ENCODE data around the gene HCN2. TPM values are rescaled to one million over a fixed set of nuclear protein-coding genes. Genes with fewer than 3 reads are reported as not detected.

Gene HCN2
- total and polyA plus RNA-seq, 9 of the 15 experiments (the other 6 are each of a cell fraction or from before 2014, with no cell fraction given), result 0.29 to 4.2 (median 0.82) TPM; not detected in 2

DNA sequence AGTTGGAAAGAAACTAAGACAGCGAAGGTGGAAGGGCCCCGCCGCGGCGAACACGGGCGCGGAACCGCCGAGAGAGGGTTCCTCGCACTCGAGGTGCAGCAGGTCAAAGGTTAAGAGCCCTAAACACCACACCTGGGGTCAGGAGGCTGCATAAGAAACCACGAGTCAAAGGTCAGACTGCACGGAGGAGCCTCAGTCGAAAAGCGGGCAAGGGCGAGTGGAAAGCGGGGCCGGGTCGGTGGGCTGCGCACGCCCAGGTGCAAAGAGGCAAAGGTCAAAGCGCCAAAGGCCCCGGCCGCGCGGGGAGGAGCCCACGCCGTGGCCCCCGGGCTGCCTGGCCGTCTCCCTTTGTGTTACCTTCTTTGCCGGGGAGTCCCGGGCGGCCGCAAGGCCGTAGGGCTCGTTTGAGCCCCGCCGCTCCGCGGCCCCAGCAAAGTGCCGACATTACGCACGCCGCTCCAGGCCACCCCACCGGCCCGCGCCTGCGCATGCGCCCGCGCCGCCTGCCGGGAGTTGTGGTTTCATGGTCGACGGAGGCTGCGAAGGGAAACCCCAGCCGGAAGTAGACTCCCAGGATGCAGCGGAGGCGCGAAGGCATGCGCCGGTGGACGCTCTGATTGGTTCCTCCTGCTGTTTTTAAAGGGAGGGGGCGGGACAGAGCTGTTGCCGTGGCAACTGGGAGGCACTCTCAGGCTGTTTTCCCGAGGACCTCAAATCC lies 43.5 kb downstream of the HCN2 start, which contains the start of gene POLRMT (continued):
- TF ChIP-seq AFF1 (IDR thresholded peaks at IDR 0.05; ENCODE audit: low read depth in 1 of 2, partially characterized antibody in 2 of 2), result peak in 1 of 2 experiments; percentile 92
- no peak for TF ChIP-seq ZMIZ1 (IDR thresholded peaks at IDR 0.05; ENCODE audit: low read depth in 2 of 2, low read length in 2 of 2)
- TF ChIP-seq SUPT5H (IDR thresholded peaks at IDR 0.05), result peak; percentile 30
- TF ChIP-seq, protein P1, sequence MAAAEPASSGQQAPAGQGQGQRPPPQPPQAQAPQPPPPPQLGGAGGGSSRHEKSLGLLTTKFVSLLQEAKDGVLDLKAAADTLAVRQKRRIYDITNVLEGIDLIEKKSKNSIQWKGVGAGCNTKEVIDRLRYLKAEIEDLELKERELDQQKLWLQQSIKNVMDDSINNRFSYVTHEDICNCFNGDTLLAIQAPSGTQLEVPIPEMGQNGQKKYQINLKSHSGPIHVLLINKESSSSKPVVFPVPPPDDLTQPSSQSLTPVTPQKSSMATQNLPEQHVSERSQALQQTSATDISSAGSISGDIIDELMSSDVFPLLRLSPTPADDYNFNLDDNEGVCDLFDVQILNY (CRISPR knock-in tag; IDR thresholded peaks at IDR 0.05), result no peak
- TF ChIP-seq KLF16 (IDR thresholded peaks at IDR 0.05), result no peak
- TF ChIP-seq RFX1 (IDR thresholded peaks at IDR 0.05), result peak; percentile 100
- no peak for TF ChIP-seq GATA2 (CRISPR knock-in tag; IDR thresholded peaks at IDR 0.05)
- 0 out of 4 replicates have a peak, but pooled peaks of 1 of the 2 experiments have one; percentile 62 for TF ChIP-seq KDM4B (IDR thresholded peaks at IDR 0.05; ENCODE audit: borderline replicate concordance in 2 of 2, low read depth in 1 of 2)
- peak; percentile 96 for TF ChIP-seq NRF1 (conservative IDR thresholded peaks at IDR 0.05 in 1 of 2, IDR thresholded peaks at IDR 0.05 in 1 of 2)
- TF ChIP-seq SMC3 (conservative IDR thresholded peaks at IDR 0.05; ENCODE audit: insufficient read depth, low read depth, low read length), result no peak
- no peak for TF ChIP-seq PTRF (tag; IDR thresholded peaks at IDR 0.05)
- TF ChIP-seq ADNP (tag; IDR thresholded peaks at IDR 0.05), result no peak
- TF ChIP-seq ZNF696 (CRISPR knock-in tag; conservative IDR thresholded peaks at IDR 0.05), result no peak
- TF ChIP-seq, protein P2, sequence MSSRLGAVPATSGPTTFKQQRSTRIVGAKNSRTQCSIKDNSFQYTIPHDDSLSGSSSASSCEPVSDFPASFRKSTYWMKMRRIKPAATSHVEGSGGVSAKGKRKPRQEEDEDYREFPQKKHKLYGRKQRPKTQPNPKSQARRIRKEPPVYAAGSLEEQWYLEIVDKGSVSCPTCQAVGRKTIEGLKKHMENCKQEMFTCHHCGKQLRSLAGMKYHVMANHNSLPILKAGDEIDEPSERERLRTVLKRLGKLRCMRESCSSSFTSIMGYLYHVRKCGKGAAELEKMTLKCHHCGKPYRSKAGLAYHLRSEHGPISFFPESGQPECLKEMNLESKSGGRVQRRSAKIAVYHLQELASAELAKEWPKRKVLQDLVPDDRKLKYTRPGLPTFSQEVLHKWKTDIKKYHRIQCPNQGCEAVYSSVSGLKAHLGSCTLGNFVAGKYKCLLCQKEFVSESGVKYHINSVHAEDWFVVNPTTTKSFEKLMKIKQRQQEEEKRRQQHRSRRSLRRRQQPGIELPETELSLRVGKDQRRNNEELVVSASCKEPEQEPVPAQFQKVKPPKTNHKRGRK (tag; IDR thresholded peaks at IDR 0.05), result no peak
- TF ChIP-seq NONO (IDR thresholded peaks at IDR 0.05; ENCODE audit: low read depth in 2 of 2, low read length in 1 of 2), result 0 out of 4 replicates have a peak, but pooled peaks of 1 of the 2 experiments have one; percentile 23
- no peak for TF ChIP-seq ZNF436 (CRISPR knock-in tag; IDR thresholded peaks at IDR 0.05)
- no peak for TF ChIP-seq NFIX (CRISPR knock-in tag; IDR thresholded peaks at IDR 0.05; ENCODE audit: low read depth)
